Measurements from ENCODE around the gene RIC1.
"Not testable (repeated sequence)": the region's sequence is repeated elsewhere in the genome, so short reads cannot be mapped to it uniquely, and the experiment has no call there.

RIC1 gene

GRCh38 chr9:5671711-5672353 lies 42.9 kb downstream of the RIC1 start:
- DNase-seq: peak in 1 of 2 experiments; percentile 31

DNA sequence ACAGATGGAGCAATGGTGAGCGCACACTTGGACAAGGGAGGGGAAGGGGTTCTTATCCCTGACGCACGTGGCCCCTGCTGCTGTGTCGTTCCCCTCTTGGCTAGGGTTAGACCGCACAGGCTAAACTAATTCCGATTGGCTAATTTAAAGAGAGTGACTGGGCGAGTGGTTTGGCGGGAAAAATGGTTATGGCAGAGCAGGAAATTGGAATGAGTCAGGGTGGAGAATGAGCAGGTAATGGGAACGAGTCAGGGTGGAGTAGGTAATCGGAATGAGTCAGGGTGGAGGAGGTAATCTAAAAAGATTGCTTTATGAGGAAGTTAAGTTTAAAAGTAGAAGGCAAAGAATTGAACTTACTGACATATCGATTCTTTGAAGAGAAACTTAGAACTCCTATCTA lies 46.1 kb downstream of the RIC1 start:
- not testable (repeated sequence) for DNase-seq

DNA sequence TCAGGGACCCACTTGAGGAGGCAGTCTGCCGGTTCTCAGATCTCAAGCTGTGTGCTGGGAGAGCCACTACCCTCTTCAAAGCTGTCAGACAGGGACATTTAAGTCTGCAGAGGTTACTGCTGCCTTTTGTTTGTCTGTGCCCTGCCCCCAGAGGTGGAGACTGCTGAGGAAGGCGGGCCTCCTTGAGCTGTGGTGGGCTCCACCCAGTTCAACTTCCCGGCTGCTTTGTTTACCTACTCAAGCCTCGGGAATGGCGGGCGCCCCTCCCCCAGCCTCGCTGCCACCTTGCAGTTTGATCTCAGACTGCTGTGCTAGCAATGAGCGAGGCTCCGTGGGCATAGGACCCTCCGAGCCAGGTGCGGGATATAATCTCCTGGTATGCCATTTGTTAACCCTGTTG lies 54.7 kb downstream of the RIC1 start:
- not testable (repeated sequence) for DNase-seq

- DNase-seq: no peak
These were observed 55.2 kb downstream of the RIC1 start for GRCh38 chr9:5684101-5684500.

- no peak for DNase-seq
These were observed 59.2 kb downstream of the RIC1 start for GRCh38 chr9:5688109-5688508.

- no peak for DNase-seq
These were observed 61.4 kb downstream of the RIC1 start for GRCh38 chr9:5690278-5690677.

- no peak for DNase-seq
These were observed 67.0 kb downstream of the RIC1 start for GRCh38 chr9:5695860-5696259.

DNA sequence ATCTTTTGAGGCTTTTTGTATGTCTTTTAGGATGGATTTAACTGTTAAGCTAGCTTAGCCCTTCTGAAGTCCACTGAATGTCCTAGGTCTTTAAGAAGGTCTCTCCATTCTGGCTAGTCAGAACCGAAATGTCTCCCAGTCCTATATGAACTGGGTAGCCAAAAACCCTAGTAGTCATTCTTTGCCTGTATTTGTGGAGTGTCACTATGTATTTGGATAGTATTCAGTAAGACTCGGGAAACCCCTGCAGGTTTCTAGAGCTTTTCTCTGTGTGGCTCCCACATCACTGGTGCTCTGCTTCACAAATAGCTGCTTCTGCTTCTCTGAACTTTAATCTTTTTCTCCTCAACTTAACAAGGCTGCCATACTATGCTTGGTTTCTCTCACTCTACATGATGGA lies 68.0 kb downstream of the RIC1 start:
- DNase-seq: no peak

- DNase-seq: no peak
These were observed 69.1 kb downstream of the RIC1 start for GRCh38 chr9:5698004-5698403.

DNA sequence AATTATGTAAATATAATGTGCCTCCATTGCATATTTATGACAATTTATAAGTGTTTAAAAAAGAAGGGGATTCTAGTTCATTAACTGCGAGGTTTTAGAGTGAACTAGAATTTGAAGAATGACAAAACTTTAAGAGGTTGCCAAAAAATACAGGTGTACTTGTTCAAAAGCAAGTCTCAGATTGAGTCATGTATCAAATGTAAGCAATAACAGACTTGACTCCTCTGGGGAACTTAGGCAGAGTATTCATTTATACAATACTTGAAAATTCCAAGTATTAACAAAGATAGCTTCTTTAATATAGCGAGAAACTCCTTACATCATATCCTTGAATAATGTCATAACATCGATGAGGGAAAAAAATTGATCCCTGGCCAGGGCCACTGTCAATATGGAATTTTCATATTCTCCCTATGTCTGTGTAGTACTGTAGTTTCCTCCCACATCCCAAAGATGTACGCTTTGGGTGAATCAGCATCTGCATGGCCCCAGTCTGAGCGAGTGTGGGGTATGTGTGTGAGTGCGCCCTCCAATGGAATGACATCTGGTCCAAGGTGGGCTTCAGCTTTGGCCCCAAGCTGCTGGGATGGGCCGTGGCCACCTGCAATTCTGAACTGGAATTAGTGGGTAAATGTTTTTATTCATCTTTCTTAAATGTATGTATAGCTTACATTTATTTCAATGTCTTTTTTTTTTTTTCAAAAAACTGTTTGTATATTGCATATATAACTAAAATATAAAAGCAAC lies 70.1 kb downstream of the RIC1 start:
- no peak for DNase-seq

- DNase-seq: no peak
These were observed 79.5 kb downstream of the RIC1 start for GRCh38 chr9:5708414-5708813.

DNA sequence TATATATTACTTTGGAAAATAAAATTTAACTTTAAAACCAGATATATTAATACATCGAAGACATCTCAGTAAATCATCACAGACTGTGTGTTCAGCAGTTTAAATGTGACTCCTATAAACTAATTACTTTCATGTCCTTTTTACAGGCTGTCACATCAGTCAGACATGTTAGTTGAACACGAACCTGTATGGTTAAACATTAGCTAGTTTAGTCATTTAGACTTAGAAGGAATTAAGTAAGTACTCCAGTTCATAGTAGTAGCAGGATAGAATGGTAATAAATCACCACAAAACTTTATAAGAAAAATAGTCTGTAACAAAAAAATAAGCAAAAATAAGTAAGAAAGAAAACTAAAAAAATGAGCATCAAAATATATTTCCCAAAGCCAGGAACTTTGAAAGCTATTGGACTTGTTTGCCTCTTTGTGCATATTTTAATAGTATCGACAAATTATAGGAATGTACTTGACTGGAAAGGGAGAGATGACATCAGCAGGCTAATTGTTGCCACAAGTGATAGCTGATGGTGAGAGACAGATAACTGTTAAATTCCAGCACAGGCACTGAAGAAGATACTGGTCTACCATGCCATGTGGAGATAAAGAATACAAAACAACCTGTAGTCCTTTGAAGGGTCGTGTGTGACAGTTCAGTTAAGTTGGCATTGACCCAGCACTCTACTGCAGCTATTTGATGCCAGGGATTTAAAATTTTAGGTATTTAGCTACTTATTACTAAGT lies 83.9 kb downstream of the RIC1 start:
- no peak for DNase-seq

DNA sequence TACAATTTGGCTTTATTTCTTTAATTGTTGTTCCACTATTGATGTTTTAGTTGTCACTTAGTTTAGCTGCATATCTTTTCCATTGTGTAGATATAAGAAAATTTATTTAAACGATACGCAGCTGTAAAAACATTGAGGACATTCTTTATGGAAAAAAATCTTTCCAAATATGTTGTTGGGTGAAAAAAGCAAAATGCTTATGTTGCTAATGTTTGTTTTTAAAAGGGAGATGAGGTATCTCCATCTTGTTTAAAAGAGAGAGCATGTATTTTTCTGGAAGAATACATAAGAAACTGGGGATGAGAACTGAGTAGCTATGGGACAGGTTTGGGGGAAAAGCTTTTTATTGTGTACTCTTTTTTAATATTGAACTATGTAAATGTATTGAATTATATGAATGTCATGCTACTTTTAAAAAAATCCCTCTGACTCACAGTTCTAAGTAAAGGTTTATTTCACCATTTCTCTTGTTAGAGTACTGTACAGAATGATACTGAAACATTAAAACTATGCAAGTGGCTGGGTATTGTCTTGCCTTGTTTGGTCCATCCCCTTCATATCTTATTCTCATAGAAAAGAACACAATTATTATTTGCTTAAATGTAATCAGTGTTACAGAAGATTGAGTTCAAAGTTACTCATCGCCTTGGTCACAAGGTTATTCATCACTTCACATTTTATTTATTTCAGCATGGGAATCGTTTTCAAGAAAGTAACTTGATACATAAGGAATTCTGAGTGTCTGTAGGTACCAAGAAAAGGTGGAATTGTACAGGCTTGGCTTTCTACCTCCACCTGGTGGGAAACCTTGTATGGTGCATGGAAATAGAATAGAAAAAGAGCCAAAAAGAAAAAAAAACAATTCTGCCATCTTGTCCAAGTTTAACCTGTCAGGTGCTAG lies 85.8 kb downstream of the RIC1 start:
- no peak for DNase-seq

DNA sequence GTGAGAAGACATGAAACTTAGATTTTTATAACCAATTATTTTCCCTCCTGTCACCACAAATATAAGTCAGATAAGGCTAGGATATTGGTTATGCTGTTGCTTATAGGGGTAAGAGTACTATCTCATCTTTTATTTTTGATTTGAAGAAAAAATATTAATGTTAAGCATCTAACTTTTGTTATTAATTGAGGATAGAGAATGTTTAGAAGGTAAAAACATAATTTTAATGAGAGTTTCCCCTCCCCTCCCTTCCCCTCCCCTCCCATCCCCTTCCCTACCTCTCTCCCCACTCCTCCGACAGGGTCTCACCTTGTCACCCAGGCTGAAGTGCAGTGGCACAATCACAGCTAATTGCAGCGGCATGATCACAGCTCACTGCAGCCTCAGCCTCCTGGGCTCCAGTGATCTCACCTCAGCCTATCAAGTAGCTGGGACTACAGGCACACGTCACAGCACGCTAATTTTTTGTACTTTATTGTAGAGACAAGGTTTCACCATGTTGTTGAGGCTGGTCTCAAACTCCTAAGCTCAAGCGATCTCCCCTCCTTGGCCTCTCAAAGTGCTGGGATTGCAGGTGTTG lies 86.7 kb downstream of the RIC1 start:
- no peak for DNase-seq

DNA sequence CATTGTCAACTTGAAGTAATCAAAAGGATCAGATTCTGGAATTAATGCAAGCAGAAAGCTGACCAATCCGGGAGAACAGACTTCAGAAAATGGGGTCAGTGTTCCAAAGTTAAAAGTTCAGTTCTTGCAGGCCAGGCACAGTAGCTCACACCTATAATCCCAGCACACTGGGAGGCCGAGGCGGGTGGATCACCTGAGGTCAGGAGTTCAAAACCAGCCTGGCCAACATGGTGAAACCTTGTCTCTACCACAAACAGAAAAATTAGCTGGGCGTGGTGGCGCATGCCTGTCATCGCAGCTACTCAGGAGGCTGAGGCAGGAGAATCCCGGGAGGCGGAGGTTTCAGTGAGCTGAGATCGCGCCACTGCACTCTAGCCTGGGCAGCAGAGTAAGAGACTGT lies 88.5 kb downstream of the RIC1 start:
- not testable (repeated sequence) for DNase-seq

- DNase-seq: peak; percentile 21 to 23
These were observed 89.6 kb downstream of the RIC1 start for GRCh38 chr9:5718296-5719032.

GRCh38 chr9:5719100-5719926 lies 90.4 kb downstream of the RIC1 start:
- DNase-seq: peak in 1 of 2 experiments; percentile 54

DNA sequence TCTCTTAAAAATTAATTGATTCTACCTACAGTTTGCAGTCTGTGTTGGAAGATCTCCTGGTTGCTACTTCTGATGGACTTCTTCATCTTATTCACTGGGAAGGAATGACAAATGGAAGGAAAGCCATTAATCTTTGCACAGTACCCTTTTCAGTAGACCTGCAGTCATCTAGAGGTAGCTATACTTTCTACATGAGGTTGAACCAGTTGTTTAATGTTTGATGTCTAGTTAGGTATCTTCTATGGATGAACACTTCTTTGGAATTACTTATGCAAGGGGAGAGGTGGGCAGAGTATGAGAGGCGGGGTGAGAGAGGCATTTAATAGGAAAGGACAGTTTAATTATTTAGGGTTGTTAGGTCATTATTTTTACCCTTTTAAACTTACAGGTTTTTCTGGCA lies 91.2 kb downstream of the RIC1 start:
- no peak for DNase-seq

- no peak for DNase-seq
These were observed 92.6 kb downstream of the RIC1 start for GRCh38 chr9:5721279-5722087.

GRCh38 chr9:5722679-5723078 lies 93.8 kb downstream of the RIC1 start:
- DNase-seq: not testable (repeated sequence)

Measured in NCI-H1930 (cell line).